ENCODE data around the gene TPSG1. TPM values are rescaled to one million over a fixed set of nuclear protein-coding genes. Genes with fewer than 3 reads are reported as not detected.
"Not testable (repeated sequence)": the region's sequence is repeated elsewhere in the genome, so short reads cannot be mapped to it uniquely, and the experiment has no call there.

Gene TPSG1
- total RNA-seq, 1 experiment from 2014 or later, result not detected

GRCh38 chr16:1228227-1228626 lies 3.2 kb upstream of the TPSG1 start:
- H3K9me2 ChIP-seq (ENCODE audit: insufficient read depth); H3K27ac ChIP-seq (ENCODE audit: low read depth, low read length); H3K36me3 ChIP-seq (ENCODE audit: control insufficient read depth in 1 of 2, insufficient read depth in 2 of 2, low read length in 2 of 2); H4K20me1 ChIP-seq (ENCODE audit: insufficient read depth); H3K4me1 ChIP-seq (ENCODE audit: control insufficient read depth in 1 of 2, insufficient read depth in 2 of 2, low read length in 2 of 2); H3K4me2 ChIP-seq (ENCODE audit: low read length); POLR2A ChIA-PET; BruUV-seq (replicated peaks); H3K79me2 ChIP-seq (ENCODE audit: insufficient read depth, low read length); ATAC-seq; DNase-seq (ENCODE audit: low read depth, low spot score); intact Hi-C loops (cut with micrococcal nuclease); H3K4me3 ChIP-seq (replicated peaks in 1 of 2; ENCODE audit: low read depth in 1 of 2, low read length in 2 of 2); H2AFZ ChIP-seq (ENCODE audit: low read depth, low read length, poor library complexity, severe bottlenecking); CTCF ChIA-PET; RAD21 ChIA-PET (ENCODE audit: low non-redundant PET in 1 of 2, low total read pairs in 2 of 2, uncharacterized antibody in 2 of 2, unreplicated experiment in 2 of 2); H3K9me3 ChIP-seq (ENCODE audit: control insufficient read depth in 1 of 2, insufficient read depth in 1 of 2, low read depth in 1 of 2, low read length in 2 of 2); H3K27me3 ChIP-seq (ENCODE audit: insufficient read depth, low read length); H3K9ac ChIP-seq (ENCODE audit: low read length): not testable (repeated sequence)

- H2AFZ ChIP-seq (ENCODE audit: low read depth, low read length, poor library complexity, severe bottlenecking); CTCF ChIA-PET; H3K9ac ChIP-seq (ENCODE audit: low read length); ATAC-seq; H3K4me3 ChIP-seq (replicated peaks in 1 of 2; ENCODE audit: low read depth in 1 of 2, low read length in 2 of 2); H3K9me2 ChIP-seq (ENCODE audit: insufficient read depth); H3K27me3 ChIP-seq (ENCODE audit: insufficient read depth, low read length); intact Hi-C loops (cut with micrococcal nuclease); H4K20me1 ChIP-seq (ENCODE audit: insufficient read depth); H3K4me1 ChIP-seq (ENCODE audit: control insufficient read depth in 1 of 2, insufficient read depth in 2 of 2, low read length in 2 of 2); RAD21 ChIA-PET (ENCODE audit: low non-redundant PET in 1 of 2, low total read pairs in 2 of 2, uncharacterized antibody in 2 of 2, unreplicated experiment in 2 of 2); H3K79me2 ChIP-seq (ENCODE audit: insufficient read depth, low read length); H3K27ac ChIP-seq (ENCODE audit: low read depth, low read length); H3K4me2 ChIP-seq (ENCODE audit: low read length); DNase-seq (ENCODE audit: low read depth, low spot score); H3K9me3 ChIP-seq (ENCODE audit: control insufficient read depth in 1 of 2, insufficient read depth in 1 of 2, low read depth in 1 of 2, low read length in 2 of 2); H3K36me3 ChIP-seq (ENCODE audit: control insufficient read depth in 1 of 2, insufficient read depth in 2 of 2, low read length in 2 of 2); BruUV-seq (replicated peaks); POLR2A ChIA-PET: not testable (repeated sequence)
Measured at GRCh38 chr16:1226692-1227091, 1.6 kb upstream of the TPSG1 start.

GRCh38 chr16:1225728-1226311 lies 752 bp upstream of the TPSG1 start:
- H3K9me2 ChIP-seq (ENCODE audit: insufficient read depth); RAD21 ChIA-PET (ENCODE audit: low non-redundant PET in 1 of 2, low total read pairs in 2 of 2, uncharacterized antibody in 2 of 2, unreplicated experiment in 2 of 2); intact Hi-C loops (cut with micrococcal nuclease); H3K9me3 ChIP-seq (ENCODE audit: control insufficient read depth in 1 of 2, insufficient read depth in 1 of 2, low read depth in 1 of 2, low read length in 2 of 2); DNase-seq (ENCODE audit: low read depth, low spot score); H3K36me3 ChIP-seq (ENCODE audit: control insufficient read depth in 1 of 2, insufficient read depth in 2 of 2, low read length in 2 of 2); H4K20me1 ChIP-seq (ENCODE audit: insufficient read depth); H3K9ac ChIP-seq (ENCODE audit: low read length); H3K79me2 ChIP-seq (ENCODE audit: insufficient read depth, low read length); H3K4me2 ChIP-seq (ENCODE audit: low read length); H3K4me3 ChIP-seq (replicated peaks in 1 of 2; ENCODE audit: low read depth in 1 of 2, low read length in 2 of 2); H2AFZ ChIP-seq (ENCODE audit: low read depth, low read length, poor library complexity, severe bottlenecking); BruUV-seq (replicated peaks); H3K27ac ChIP-seq (ENCODE audit: low read depth, low read length); H3K4me1 ChIP-seq (ENCODE audit: control insufficient read depth in 1 of 2, insufficient read depth in 2 of 2, low read length in 2 of 2); POLR2A ChIA-PET; H3K27me3 ChIP-seq (ENCODE audit: insufficient read depth, low read length); CTCF ChIA-PET: not testable (repeated sequence)
- ATAC-seq, result peak; percentile 15; the same call in 1 of the 2 replicates
